ENCODE results near the gene DUOXA2.

GRCh38 chr15:45134682-45135604 lies 20.8 kb downstream of the DUOXA2 start:
- TF ChIP-seq POLR2AphosphoS5 (IDR thresholded peaks at IDR 0.05; ENCODE audit: low read depth, low read length) (no peak), SIN3A (IDR thresholded peaks at IDR 0.05; ENCODE audit: borderline replicate concordance, insufficient read depth, low read length) (no peak)

Data from PFSK-1 (cell line).